CD4-positive, alpha-beta T cell (primary cell): ENCODE data around the gene TP53BP2. TPM values are rescaled to one million over a fixed set of nuclear protein-coding genes. Genes with fewer than 3 reads are reported as not detected.

ENCODE experiments used
- ATAC-seq: fragments of 200-7000 bp; cut with Tn5 transposase; one replicate; pipeline ENCODE4 v1.10.0; 2022; ENCODE audit warnings: mild to moderate bottlenecking; ENCODE audit not compliant: poor library complexity
- CTCF ChIA-PET: fragments of 350-600 bp; sonication (Branson Sonifier 250); formaldehyde crosslinking; loops from one replicate; lab custom pipeline; 2021; ENCODE audit warnings: antibody characterized with exemption, inconsistent platforms; lab: Charles Lee
- POLR2A ChIA-PET: fragments of 350-600 bp; sonication (Branson Sonifier 250); formaldehyde crosslinking; loops from one replicate; lab custom pipeline; 2021; ENCODE audit warnings: antibody characterized with exemption, inconsistent platforms; lab: Charles Lee
- DNase-seq, 14 experiments: peaks; one replicate each; pipeline ENCODE4 v3.0.0-alpha.2; 2013 to 2020; ENCODE audit warnings: mixed read lengths in 2 of 14
- H3K27ac ChIP-seq, 2 donors: one replicate each; pipeline versions ENCODE4 v1.5.1 to v1.7.0; 2013; ENCODE audit warnings: low read length in 2 of 2, low read depth in 1 of 2, mild to moderate bottlenecking in 1 of 2
- H3K27me3 ChIP-seq, 2 experiments: 1 replicate in 1 of 2; 2 replicates in 1 of 2; pipeline versions ENCODE4 v1.6.1 to v1.7.0; 2013; ENCODE audit warnings: low read length in 2 of 2, control low read depth in 1 of 2, mild to moderate bottlenecking in 1 of 2, moderate library complexity in 1 of 2; ENCODE audit not compliant: insufficient read depth in 2 of 2, control insufficient read depth in 1 of 2
- H3K36me3 ChIP-seq: one replicate; pipeline ENCODE4 v1.6.1; 2013; ENCODE audit warnings: low read length, control low read depth; ENCODE audit not compliant: insufficient read depth
- H3K4me1 ChIP-seq: one replicate; pipeline ENCODE4 v1.6.1; 2013; ENCODE audit warnings: low read length, control low read depth; ENCODE audit not compliant: insufficient read depth
- H3K4me3 ChIP-seq: one replicate; pipeline ENCODE4 v1.5.1; 2013; ENCODE audit warnings: mild to moderate bottlenecking, low read length, moderate library complexity
- H3K9me3 ChIP-seq, 2 experiments: 1 replicate in 1 of 2; 2 replicates in 1 of 2; pipeline versions ENCODE4 v1.6.1 to v1.7.0; 2013; ENCODE audit warnings: low read length in 2 of 2, mild to moderate bottlenecking in 2 of 2, control low read depth in 1 of 2, moderate library complexity in 1 of 2; ENCODE audit not compliant: control insufficient read depth in 1 of 2, insufficient read depth in 1 of 2
- H3K27ac Mint-ChIP-seq: one replicate; pipeline ENCODE4 v1.8.0; 2020; ENCODE audit warnings: mixed read lengths
- H3K27me3 Mint-ChIP-seq: one replicate; pipeline ENCODE4 v1.8.0; 2021; ENCODE audit warnings: mixed read lengths
- H3K36me3 Mint-ChIP-seq: one replicate; pipeline ENCODE4 v1.8.0; 2021; ENCODE audit warnings: low read depth, mixed read lengths
- H3K4me1 Mint-ChIP-seq: one replicate; pipeline ENCODE4 v1.8.0; 2021; ENCODE audit warnings: low read depth, mixed read lengths
- H3K4me3 Mint-ChIP-seq: one replicate; pipeline ENCODE4 v1.8.0; 2020; ENCODE audit warnings: mild to moderate bottlenecking, mixed read lengths
- H3K9me3 Mint-ChIP-seq: one replicate; pipeline ENCODE4 v1.8.0; 2020; ENCODE audit warnings: mixed read lengths
- intact Hi-C, 2 experiments: fragments of 100-400 bp; cut with DNase I in 1 of 2; cut with micrococcal nuclease in 1 of 2; formaldehyde crosslinking; loops; one replicate each; pipeline versions ENCODE4 v1.15.1 to v1.9.0; 2023 to 2025; cut with DNase I, micrococcal nuclease
- total RNA-seq, 174 experiments: library from RNA in 2 of 174; stranded (reverse) in 2 of 174; gene quantifications; one replicate each; pipeline ENCODE4 v1.2.3 and lab custom pipeline; 2021 to 2026
- TF ChIP-seq, protein P1 (sequence below): fragments of 200-600 bp; IDR thresholded peaks from one replicate; pipeline ENCODE4 v1.8.0; 2022; ENCODE audit warnings: antibody characterized with exemption, mild to moderate bottlenecking

Gene TP53BP2
- total RNA-seq, 2 experiments from 2014 or later, result 104 to 119 TPM

DNA sequence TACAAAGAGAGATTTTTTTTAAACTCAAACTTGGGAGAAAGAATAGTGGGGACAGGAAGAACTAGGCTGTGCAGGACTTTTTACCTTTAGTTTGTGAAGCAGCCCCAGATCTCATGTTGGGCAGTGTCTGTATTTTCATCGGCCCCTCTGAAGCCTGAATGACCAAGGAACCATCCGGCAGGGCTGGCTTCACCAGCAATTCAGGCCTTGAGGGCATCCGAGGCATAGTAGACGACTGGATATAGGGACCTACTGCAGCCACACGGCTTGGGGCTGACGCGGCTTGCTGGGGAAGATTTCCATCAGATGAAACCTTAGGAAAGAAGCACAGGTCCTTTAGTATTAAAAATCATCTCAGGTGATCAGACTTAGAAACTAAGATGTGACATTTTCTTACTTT lies 43.7 kb downstream of the TP53BP2 start:
- Histone ChIP-seq H3K4me1 (no peaks in the 10 kb centered on the region), H3K27me3 (no peaks in the 10 kb centered on the region), H3K9me3 (no peaks in the 10 kb centered on the region), H3K27ac (no peak overlapping the region), H3K36me3 (peaks cover 89% of the 10 kb centered on the region), H3K4me3 (no peak overlapping the region)
- Mint-ChIP-seq H3K27ac (no peak overlapping the region), H3K4me3 (no peak overlapping the region), H3K27me3 (no peaks in the 10 kb centered on the region), H3K9me3 (no peaks in the 10 kb centered on the region), H3K4me1 (peaks cover 5% of the 10 kb centered on the region), H3K36me3 (peaks cover 98% of the 10 kb centered on the region)
- POLR2A ChIA-PET, result no interaction called here
- intact Hi-C loops, result no loop called here
- TF ChIP-seq, protein P1, sequence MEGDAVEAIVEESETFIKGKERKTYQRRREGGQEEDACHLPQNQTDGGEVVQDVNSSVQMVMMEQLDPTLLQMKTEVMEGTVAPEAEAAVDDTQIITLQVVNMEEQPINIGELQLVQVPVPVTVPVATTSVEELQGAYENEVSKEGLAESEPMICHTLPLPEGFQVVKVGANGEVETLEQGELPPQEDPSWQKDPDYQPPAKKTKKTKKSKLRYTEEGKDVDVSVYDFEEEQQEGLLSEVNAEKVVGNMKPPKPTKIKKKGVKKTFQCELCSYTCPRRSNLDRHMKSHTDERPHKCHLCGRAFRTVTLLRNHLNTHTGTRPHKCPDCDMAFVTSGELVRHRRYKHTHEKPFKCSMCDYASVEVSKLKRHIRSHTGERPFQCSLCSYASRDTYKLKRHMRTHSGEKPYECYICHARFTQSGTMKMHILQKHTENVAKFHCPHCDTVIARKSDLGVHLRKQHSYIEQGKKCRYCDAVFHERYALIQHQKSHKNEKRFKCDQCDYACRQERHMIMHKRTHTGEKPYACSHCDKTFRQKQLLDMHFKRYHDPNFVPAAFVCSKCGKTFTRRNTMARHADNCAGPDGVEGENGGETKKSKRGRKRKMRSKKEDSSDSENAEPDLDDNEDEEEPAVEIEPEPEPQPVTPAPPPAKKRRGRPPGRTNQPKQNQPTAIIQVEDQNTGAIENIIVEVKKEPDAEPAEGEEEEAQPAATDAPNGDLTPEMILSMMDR, result no peak
- DNase-seq (no peak), ATAC-seq (no peak)
- CTCF ChIA-PET, result no interaction called here

DNA sequence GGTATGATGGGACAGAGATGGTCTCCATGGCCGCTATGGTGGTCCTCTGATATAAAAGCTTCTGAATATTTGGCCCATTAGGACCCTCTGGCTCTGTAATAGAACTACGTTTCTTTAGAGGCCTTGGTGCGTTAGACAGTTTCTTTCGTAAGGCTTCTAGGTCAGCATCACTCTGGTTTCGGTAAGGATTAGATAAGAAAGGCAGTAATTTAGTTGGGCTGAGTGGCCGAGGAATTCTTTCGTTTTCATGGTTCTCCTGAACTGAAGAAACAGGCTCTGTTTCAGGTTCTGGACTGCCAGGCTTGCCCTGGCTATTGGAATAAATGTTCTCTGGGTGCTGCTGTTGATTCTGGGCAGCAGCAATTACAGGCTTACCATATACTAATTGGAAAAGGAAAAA lies 49.5 kb downstream of the TP53BP2 start:
- H3K27ac ChIP-seq, result no peak overlapping the region
- no peaks in the 10 kb centered on the region for H3K9me3 Mint-ChIP-seq
- H3K36me3 Mint-ChIP-seq, result peaks cover 95% of the 10 kb centered on the region
- H3K4me3 Mint-ChIP-seq, result no peak overlapping the region
- peaks cover under 1% of the 10 kb centered on the region for H3K4me1 Mint-ChIP-seq
- no peak overlapping the region for H3K4me3 ChIP-seq
- peaks cover 87% of the 10 kb centered on the region for H3K36me3 ChIP-seq
- no peaks in the 10 kb centered on the region for H3K27me3 Mint-ChIP-seq
- H3K9me3 ChIP-seq, result no peaks in the 10 kb centered on the region
- TF ChIP-seq, protein P1, result no peak
- DNase-seq (no peak), ATAC-seq (no peak)
- H3K27ac Mint-ChIP-seq, result no peak overlapping the region
- H3K27me3 ChIP-seq, result no peaks in the 10 kb centered on the region
- H3K4me1 ChIP-seq, result no peaks in the 10 kb centered on the region
- CTCF ChIA-PET, result no interaction called here
- POLR2A ChIA-PET, result no interaction called here
- intact Hi-C loops, result no loop called here

DNA sequence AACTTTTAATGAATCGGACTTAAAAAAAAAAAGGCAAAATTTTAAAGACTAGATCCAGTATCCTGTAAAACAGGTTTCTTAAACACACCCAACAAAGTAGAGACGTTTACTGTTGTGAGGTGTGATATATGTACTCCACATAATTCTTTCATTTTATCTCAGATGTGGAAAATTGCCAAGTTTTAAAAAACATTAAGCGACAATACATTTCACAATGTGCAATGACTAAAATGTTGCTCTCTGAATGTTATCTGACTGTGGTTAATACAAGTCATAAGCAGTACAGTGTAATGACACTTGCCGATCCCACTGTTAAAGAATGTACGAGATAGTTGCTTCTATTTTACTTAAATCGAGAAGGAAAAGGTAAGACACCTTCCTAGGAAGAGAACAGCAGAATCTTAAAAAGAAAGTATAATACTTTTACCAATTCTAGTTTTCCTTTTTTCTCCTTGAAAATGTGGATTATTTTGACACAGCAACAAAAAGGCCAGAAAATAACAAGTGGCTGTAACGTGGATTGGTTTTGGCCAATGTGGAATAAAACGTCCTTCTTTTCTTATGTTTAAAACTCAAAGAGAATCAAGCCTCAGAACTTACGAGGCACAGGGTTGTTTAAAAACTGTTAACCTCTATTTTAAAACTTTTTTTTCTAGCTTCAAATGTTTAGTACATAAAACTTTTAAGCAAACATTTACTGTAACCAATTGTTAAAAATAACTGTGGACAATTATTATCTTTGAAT lies 51.4 kb downstream of the TP53BP2 start:
- Histone ChIP-seq H3K9me3 (no peaks in the 10 kb centered on the region), H3K27me3 (no peaks in the 10 kb centered on the region), H3K36me3 (peaks cover 69% of the 10 kb centered on the region), H3K4me1 (no peaks in the 10 kb centered on the region), H3K4me3 (no peak overlapping the region), H3K27ac (no peak overlapping the region)
- intact Hi-C loops, result no loop called here
- Mint-ChIP-seq H3K4me1 (no peaks in the 10 kb centered on the region), H3K9me3 (no peaks in the 10 kb centered on the region), H3K27ac (no peak overlapping the region), H3K4me3 (no peak overlapping the region), H3K36me3 (peaks cover 82% of the 10 kb centered on the region), H3K27me3 (no peaks in the 10 kb centered on the region)
- TF ChIP-seq, protein P1, result no peak
- CTCF ChIA-PET, result no interaction called here
- POLR2A ChIA-PET, result no interaction called here
- DNase-seq, result no peak
- no peak for ATAC-seq
